ENCODE data around the gene VPS26C.

GRCh38 chr21:37264808-37265207 lies 2.3 kb downstream of the VPS26C start:
- TF ChIP-seq CTCF (conservative IDR thresholded peaks at IDR 0.05; ENCODE audit: low read length) (no peak), EZH2phosphoT487 (IDR thresholded peaks at IDR 0.05; ENCODE audit: borderline replicate concordance) (no peak)
